GM19463 (cell line): ENCODE results near the gene FBLN1.
"Not testable (repeated sequence)": the region's sequence is repeated elsewhere in the genome, so short reads cannot be mapped to it uniquely, and the experiment has no call there.

Source experiments
- ATAC-seq: cut with Tn5 transposase; IDR thresholded peaks from one replicate; pipeline ENCODE4 v1.9.1; 2021; ENCODE audit warnings: mild to moderate bottlenecking, moderate library complexity; ENCODE audit not compliant: unreplicated experiment

The FBLN1 gene

GRCh38 chr22:45525480-45525879, 22.8 kb downstream of the FBLN1 start:
- no peak for ATAC-seq

GRCh38 chr22:45526281-45526680, 23.6 kb downstream of the FBLN1 start:
- no peak for ATAC-seq

GRCh38 chr22:45526768-45527360, 24.2 kb downstream of the FBLN1 start:
- no peak for ATAC-seq

- ATAC-seq = no peak
These were observed 24.8 kb downstream of the FBLN1 start for GRCh38 chr22:45527456-45527855.

GRCh38 chr22:45528046-45528445, 25.4 kb downstream of the FBLN1 start:
- ATAC-seq = no peak

GRCh38 chr22:45529105-45529504, 26.4 kb downstream of the FBLN1 start:
- ATAC-seq = no peak

GRCh38 chr22:45529971-45530575, 27.4 kb downstream of the FBLN1 start:
- ATAC-seq = no peak

- ATAC-seq = no peak
These were observed 29.0 kb downstream of the FBLN1 start for GRCh38 chr22:45531441-45532234.

- ATAC-seq = no peak
These were observed 29.6 kb downstream of the FBLN1 start for GRCh38 chr22:45532235-45532631.

GRCh38 chr22:45533703-45534102, 31.0 kb downstream of the FBLN1 start:
- ATAC-seq = no peak

- ATAC-seq = no peak
These were observed 31.9 kb downstream of the FBLN1 start for GRCh38 chr22:45534339-45535192.

- no peak for ATAC-seq
These were observed 32.6 kb downstream of the FBLN1 start for GRCh38 chr22:45535290-45535689.

- not testable (repeated sequence) for ATAC-seq
These were observed 33.2 kb downstream of the FBLN1 start for GRCh38 chr22:45535835-45536234.

GRCh38 chr22:45537734-45538181, 35.1 kb downstream of the FBLN1 start:
- no peak for ATAC-seq

GRCh38 chr22:45538281-45538680, 35.6 kb downstream of the FBLN1 start:
- no peak for ATAC-seq

- ATAC-seq = no peak
These were observed 37.4 kb downstream of the FBLN1 start for GRCh38 chr22:45540122-45540521.

- no peak for ATAC-seq
These were observed 38.8 kb downstream of the FBLN1 start for GRCh38 chr22:45541382-45541979.

GRCh38 chr22:45542001-45542520, 39.4 kb downstream of the FBLN1 start:
- no peak for ATAC-seq

- ATAC-seq = not testable (repeated sequence)
These were observed 40.1 kb downstream of the FBLN1 start for GRCh38 chr22:45542736-45543135.

GRCh38 chr22:45543243-45543642, 40.6 kb downstream of the FBLN1 start:
- ATAC-seq = no peak
